HG02870 (cell line): Measurements from ENCODE around the gene SYNDIG1.

ENCODE experiments used
- ATAC-seq: cut with Tn5 transposase; IDR thresholded peaks from one replicate; pipeline ENCODE4 v1.9.1; 2021; ENCODE audit warnings: mild to moderate bottlenecking, moderate library complexity; ENCODE audit not compliant: unreplicated experiment

Gene SYNDIG1

DNA sequence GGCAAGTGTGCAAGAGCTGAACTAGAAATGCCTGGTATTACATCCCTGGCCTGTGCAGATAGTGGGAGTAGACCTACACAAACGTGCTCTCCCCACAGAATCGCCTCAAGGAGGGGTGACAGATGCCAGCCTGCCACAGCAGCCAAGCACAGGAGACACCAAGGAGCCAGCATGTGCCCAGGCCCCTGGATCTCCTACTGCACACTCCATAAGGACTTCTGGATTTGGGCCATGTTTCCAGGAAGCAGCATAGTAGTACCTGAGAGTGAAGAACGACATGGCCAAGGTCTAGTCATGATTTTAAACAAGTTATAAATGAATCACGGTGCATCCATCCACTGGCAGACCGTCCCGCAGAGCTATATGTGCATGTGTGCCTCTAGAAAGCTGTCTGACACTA lies 232.2 kb downstream of the SYNDIG1 start:
- ATAC-seq = no peak

DNA sequence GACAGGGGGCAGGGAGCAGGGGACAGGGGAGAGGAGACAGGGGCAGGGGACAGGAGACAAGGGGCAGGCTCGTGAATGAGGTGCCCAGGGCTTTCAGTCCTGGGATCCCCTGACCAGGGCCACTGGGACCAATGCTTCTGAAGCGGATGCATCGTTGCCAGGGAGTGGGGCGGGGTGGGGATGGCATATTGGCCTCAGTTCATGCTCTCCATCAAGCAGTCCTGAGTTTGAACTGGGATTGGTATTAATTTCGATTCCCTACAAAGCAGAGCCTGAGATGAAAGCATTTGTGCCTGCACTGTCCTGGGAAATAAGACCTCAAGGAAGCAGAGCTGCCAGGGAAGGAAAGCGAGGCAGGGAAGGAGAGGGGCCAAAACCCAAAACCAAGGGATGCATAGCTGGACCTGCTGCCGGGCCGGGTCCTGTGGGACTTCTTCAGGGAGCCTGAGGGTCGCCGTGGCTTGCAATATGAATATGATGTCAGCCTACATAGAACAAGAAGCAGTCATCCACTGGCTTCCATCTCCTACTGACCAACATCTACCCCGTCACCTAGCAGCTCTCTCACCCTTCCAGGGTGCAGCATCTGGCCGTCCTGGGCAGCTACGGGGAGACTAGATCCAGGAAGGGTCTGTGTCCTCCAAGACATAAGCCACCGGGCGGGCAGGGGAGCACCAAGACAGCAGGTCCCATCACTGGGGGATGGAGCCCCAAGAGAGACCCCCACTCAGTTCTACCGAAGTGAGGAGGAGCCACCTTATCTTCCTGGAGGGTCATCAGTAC lies 233.3 kb downstream of the SYNDIG1 start:
- no peak for ATAC-seq

DNA sequence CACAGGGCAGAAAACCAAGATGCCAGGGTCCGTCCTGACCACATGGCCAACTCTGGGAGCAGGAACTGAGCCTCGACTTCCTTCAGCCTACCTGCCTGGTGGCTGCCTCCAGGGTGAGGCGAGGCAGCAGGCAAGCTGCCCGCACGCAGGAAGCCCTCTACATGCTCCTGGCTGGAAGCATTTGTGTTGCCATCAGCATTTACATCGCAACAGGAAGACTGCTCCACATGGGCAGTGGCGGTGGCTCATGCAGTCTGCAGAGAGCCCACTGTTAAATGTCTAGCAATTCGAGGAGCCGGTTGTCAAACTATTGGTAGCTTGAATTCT lies 233.8 kb downstream of the SYNDIG1 start:
- no peak for ATAC-seq

DNA sequence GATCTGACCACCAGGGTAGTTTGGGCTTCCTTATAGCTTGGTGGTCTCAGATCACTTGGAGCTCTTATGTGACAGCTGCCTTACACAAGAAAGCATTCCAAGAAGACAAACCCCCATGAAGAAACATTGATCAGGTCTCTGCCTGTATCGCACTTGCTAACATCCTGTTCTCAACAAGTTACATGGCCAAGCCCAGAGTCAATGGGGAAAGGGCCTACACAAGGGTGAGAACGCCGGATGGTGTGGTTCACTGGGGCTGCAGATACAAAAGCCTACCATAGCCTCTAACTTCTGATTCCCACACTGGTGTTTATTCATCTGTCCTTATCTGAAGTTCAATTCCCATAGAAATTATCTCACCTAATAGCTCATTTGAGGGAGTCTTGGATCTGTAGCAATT lies 235.5 kb downstream of the SYNDIG1 start:
- ATAC-seq = no peak

DNA sequence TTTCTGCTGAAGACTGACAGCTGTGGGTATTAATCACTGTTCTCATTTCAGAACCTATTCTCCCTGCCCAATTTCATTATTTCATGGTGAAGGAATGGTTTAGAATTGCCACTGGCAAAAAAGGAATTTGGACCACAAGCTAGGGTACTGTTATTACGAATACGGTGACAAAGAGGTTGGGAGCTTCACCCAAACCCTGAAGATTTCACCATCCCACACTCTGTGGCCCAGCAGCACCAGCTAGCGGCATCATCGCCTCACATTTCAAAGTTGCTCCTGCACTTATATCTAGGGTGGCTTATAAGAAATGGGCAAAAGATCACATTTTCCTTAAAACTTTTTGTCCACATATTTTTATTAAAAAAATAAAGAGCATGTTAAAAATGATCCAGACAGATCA lies 236.1 kb downstream of the SYNDIG1 start:
- no peak for ATAC-seq

DNA sequence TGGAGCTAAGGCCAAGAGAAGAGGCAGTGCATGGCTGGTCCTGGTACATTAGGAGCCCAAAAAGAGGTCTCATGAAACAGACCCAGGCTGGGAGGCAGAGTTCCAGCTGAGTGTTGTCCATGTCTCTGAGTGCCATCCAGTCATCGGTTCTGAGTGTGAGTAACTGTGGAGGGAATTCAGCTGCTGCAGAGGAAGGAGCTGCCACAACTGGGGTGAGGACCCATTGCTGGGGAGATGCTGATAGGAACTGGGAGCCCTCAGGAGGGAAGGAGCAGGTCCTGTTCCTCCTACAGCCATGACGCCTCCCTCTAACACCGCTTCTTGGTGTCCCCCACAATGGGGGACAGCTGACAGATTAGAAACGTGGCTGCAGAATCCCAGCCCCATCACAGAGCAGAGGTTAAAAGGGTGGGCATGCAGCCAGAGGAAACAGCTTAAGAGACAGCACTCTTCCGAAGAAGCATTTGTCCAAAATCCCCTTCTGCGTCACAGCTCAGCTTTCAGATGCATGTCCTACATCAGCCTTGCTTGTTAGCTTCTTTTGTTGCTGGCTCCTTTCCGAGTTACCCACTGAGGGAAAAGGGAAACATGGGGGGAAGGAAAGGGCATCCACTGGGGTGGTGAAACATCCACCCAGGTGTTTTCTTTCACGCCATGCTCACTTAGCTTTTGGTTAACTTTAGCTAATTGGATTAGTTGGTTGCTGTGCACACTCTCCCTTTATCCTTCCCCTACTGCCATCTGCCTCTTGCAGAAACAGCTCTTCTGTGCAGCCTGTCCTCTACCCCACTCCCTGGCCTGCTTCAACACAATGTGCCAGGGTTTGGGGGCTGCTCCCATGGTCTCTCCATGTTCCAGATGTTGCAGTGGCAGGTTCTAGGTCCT lies 239.2 kb downstream of the SYNDIG1 start:
- no peak for ATAC-seq
